GM21526 (cell line): ENCODE measurements around the gene TBX4.
"Not testable (repeated sequence)": the region's sequence is repeated elsewhere in the genome, so short reads cannot be mapped to it uniquely, and the experiment has no call there.

Experiments
- ATAC-seq: cut with Tn5 transposase; IDR thresholded peaks from one replicate; pipeline ENCODE4 v1.9.1; 2021; ENCODE audit warnings: moderate library complexity; ENCODE audit not compliant: unreplicated experiment, low FRiP score

Gene TBX4

DNA sequence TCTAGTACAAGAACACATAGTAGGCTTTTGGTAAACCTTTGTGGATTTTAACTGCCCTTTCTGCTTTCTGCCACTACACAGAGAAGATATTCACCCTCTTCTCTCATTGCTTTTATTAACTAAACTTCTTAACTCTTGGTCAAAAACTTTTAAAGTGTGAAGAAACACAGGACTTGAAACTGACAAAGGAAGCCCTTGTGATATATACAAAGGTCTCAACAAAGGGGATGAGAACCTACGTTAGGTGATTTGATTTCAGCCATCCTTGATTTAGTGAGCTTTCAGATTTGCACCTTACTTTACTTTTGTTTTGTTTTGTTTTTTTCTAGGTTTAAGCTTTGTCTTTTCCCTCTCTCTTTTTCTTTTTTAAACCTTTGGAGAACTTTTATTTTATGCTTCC lies 66.9 kb downstream of the TBX4 start:
- no peak for ATAC-seq

- ATAC-seq: no peak
Observed at GRCh38 chr17:61519754-61520440, 67.7 kb downstream of the TBX4 start.

- no peak for ATAC-seq
Observed at GRCh38 chr17:61520897-61521296, 68.7 kb downstream of the TBX4 start.

GRCh38 chr17:61522088-61522487 lies 69.9 kb downstream of the TBX4 start:
- ATAC-seq: no peak

DNA sequence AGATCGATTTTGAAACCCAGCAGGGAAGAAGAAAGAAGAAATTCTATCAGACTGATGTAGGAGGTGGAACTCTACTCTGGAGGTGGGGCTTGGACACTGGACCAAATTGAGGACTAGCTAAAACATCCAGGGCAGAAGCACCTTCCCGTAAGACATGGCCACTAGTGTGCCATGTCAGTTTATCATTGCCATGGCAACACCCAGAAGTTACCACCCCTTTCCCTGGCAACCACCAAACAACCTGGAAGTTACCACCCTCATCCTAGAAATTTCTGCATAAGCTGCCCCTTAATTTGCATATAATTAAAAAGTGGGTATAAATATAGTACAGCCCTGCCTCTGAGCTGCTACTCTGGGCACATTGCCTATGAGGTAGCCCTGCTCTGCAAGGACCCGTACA lies 72.1 kb downstream of the TBX4 start:
- ATAC-seq: no peak

GRCh38 chr17:61527441-61527840 lies 75.2 kb downstream of the TBX4 start:
- not testable (repeated sequence) for ATAC-seq

- no peak for ATAC-seq
Observed at GRCh38 chr17:61528171-61528570, 75.9 kb downstream of the TBX4 start.

DNA sequence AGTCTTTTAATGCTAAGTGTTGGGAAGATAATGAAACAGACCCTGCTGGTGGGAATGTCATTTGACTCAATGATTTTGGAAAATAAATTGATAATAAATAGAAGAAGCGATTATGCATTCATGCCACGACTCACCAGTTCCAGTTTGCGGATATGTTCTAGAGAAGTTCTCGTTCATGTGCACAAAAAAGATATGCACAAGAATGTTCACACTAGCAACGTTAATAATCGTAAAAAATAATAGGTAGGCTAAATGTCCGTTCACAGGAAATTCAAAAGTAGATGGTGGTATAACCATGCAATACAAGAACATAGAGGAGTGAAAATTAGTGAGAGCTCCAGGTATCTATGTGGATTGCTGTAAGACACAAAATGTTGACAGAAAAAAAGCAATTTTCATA lies 79.0 kb downstream of the TBX4 start:
- ATAC-seq: no peak

DNA sequence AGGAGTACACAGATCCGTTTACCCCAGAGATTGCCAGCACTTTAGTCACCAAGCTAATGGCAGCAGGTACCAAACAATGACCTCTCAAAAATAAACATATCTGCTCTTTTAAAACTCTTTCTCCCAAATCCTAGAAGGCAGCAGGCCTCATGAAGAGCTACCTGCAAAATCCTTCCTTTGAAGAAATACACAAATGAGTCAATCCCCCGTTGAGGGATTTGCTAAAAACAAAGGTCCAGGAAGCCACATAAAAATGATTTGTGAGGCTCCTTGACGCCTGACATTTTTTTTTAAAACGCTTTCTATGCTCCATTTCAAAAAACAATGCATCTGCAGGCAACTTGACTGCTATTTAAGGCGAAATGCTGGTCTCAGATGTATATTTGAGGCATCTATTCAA lies 80.6 kb downstream of the TBX4 start:
- ATAC-seq: no peak

DNA sequence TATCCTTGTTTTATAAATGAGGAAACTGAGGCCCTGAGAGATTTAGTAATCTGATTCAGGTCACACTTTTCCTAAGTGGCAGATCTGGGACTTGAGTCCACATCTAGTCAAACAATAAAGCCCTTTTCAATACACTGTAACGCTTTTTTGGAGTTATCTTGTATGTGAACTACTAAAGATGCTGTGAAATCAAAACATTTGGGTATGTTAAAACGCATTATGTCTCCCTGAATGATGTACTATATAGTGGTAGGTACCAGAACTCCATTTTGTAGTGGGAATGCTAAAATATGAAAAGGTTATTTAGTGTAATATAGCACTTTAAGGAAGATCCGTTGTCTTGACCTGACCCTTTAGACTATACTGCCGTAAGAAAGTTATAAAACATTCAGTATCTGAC lies 81.6 kb downstream of the TBX4 start:
- ATAC-seq: no peak

GRCh38 chr17:61534414-61534813 lies 82.2 kb downstream of the TBX4 start:
- no peak for ATAC-seq
